Lower leg skin (tissue), 3 donors: ENCODE measurements around the gene MPST.

Source experiments
- CTCF ChIP-seq, 3 donors: fragments of 450-650 bp; IDR thresholded peaks; one replicate each; pipeline ENCODE4 v1.5.1; 2016; ENCODE audit warnings: antibody characterized with exemption in 3 of 3, mild to moderate bottlenecking in 3 of 3, moderate library complexity in 2 of 3
- POLR2A ChIP-seq, 2 donors: fragments of 450-650 bp; IDR thresholded peaks; one replicate each; pipeline ENCODE4 v1.6.1; 2016 to 2017; ENCODE audit warnings: antibody characterized with exemption in 2 of 2, mild to moderate bottlenecking in 1 of 2, moderate library complexity in 1 of 2

DNA sequence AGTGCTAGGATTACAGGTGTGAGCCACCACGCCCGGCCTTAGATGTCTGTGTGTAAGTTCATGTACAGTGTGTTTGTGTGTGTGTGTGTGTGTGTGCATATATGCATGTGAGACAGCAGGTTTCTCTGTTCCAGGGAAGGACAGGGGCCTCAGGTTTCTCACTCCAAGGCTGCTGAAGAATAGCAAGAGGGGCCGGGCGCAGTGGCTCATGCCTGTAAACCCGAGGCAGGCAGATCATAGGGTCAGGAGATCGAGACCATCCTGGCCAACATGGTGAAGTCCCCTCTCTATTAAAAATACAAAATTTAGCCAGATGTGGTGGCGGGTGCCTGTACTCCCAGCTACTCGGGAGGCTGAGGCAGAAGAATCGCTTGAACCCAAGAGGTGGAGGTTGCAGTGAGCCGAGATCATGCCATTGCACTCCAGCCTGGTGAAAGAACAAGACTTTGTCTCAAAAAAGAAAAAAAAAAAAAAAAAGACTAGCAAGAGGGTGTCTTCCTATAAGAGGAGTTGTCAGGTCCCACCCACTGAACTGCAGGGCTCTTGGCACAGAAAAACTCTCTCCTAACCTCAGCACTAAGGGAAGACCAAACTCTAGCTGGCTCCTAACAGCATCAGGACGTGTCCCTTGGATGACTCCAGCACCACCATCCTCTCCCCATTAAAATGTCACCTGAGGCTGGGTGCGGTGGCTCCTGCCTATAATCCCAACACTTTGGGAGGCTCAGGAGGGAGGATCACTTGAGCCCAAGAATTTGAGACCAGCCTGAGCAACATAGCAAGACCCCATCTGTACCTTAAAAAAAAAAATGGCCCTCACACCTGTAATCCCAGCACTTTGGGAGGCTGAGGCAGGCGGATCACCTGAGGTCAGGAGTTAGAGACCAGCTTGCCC lies 40.3 kb upstream of the MPST start:
- no peak for TF ChIP-seq CTCF (IDR thresholded peaks at IDR 0.05)
- TF ChIP-seq POLR2A (IDR thresholded peaks at IDR 0.05), result no peak
